Stimulated activated CD4-positive, alpha-beta T cell treated with anti-CD3 and anti-CD28 coated beads, TNF-alpha, amount 100 ng/mL, for 1 hour (primary cell): ENCODE measurements around the gene RGS7.
"Not testable (repeated sequence)": the region's sequence is repeated elsewhere in the genome, so short reads cannot be mapped to it uniquely, and the experiment has no call there.

ENCODE experiments used
- DNase-seq, 3 donors: peaks; one replicate each; pipeline ENCODE4 v3.0.0-alpha.2; 2020; ENCODE audit warnings: low read depth in 3 of 3, low spot score in 1 of 3

Gene RGS7

GRCh38 chr1:240931031-240931430 lies 426.0 kb downstream of the RGS7 start:
- DNase-seq, result no peak

GRCh38 chr1:240928265-240928664 lies 428.7 kb downstream of the RGS7 start:
- DNase-seq, result no peak

- DNase-seq, result no peak
Observed at GRCh38 chr1:240927821-240928220, 429.2 kb downstream of the RGS7 start.

- no peak for DNase-seq
Observed at GRCh38 chr1:240925273-240925672, 431.7 kb downstream of the RGS7 start.

GRCh38 chr1:240917976-240918375 lies 439.0 kb downstream of the RGS7 start:
- no peak for DNase-seq

GRCh38 chr1:240914506-240914905 lies 442.5 kb downstream of the RGS7 start:
- no peak for DNase-seq

- no peak for DNase-seq
Observed at GRCh38 chr1:240912821-240913220, 444.2 kb downstream of the RGS7 start.

GRCh38 chr1:240909701-240910457 lies 447.1 kb downstream of the RGS7 start:
- no peak for DNase-seq

GRCh38 chr1:240906477-240906876 lies 450.5 kb downstream of the RGS7 start:
- DNase-seq, result no peak

GRCh38 chr1:240905225-240905765 lies 451.7 kb downstream of the RGS7 start:
- no peak for DNase-seq

- DNase-seq, result not testable (repeated sequence)
Observed at GRCh38 chr1:240895424-240895823, 461.6 kb downstream of the RGS7 start.

GRCh38 chr1:240888787-240889048 lies 468.3 kb downstream of the RGS7 start:
- DNase-seq, result no peak

- no peak for DNase-seq
Observed at GRCh38 chr1:240888039-240888786, 468.8 kb downstream of the RGS7 start.

GRCh38 chr1:240883490-240883889 lies 473.5 kb downstream of the RGS7 start:
- no peak for DNase-seq

- not testable (repeated sequence) for DNase-seq
Observed at GRCh38 chr1:240882656-240883308, 474.2 kb downstream of the RGS7 start.

- no peak for DNase-seq
Observed at GRCh38 chr1:240878631-240879030, 478.4 kb downstream of the RGS7 start.

- no peak for DNase-seq
Observed at GRCh38 chr1:240877605-240878004, 479.4 kb downstream of the RGS7 start.

GRCh38 chr1:240876071-240876470 lies 480.9 kb downstream of the RGS7 start:
- no peak for DNase-seq

GRCh38 chr1:240869071-240869470 lies 487.9 kb downstream of the RGS7 start:
- DNase-seq, result no peak

- DNase-seq, result no peak
Observed at GRCh38 chr1:240866724-240867123, 490.3 kb downstream of the RGS7 start.

GRCh38 chr1:240860023-240860422 lies 497.0 kb downstream of the RGS7 start:
- DNase-seq, result no peak

GRCh38 chr1:240854367-240854766 lies 502.6 kb downstream of the RGS7 start:
- no peak for DNase-seq
